ENCODE data around the gene ATP6V0E1.
"Not testable (repeated sequence)": the region's sequence is repeated elsewhere in the genome, so short reads cannot be mapped to it uniquely, and the experiment has no call there.

The ATP6V0E1 gene

DNA sequence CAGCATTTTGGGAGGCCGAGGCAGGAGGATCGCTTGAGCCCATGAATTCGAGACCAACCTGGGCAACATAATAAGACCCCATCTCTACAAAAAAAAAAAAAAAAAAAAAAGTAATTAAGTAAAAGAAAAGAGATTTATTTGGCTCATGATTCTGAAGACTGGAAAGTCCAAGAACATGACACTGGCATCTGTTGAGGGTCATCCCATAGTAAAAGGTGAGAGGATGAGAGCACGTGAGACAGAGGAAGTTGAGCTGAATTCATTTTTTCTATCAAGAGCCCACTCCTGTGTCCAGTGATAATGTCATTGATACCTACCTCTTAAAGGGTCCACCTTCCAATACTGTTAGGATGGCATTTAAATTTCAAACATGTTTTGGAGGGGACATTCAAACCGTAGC lies 92.4 kb downstream of the ATP6V0E1 start:
- no peak for DNase-seq (ENCODE audit: low read depth in 2 of 2)

DNA sequence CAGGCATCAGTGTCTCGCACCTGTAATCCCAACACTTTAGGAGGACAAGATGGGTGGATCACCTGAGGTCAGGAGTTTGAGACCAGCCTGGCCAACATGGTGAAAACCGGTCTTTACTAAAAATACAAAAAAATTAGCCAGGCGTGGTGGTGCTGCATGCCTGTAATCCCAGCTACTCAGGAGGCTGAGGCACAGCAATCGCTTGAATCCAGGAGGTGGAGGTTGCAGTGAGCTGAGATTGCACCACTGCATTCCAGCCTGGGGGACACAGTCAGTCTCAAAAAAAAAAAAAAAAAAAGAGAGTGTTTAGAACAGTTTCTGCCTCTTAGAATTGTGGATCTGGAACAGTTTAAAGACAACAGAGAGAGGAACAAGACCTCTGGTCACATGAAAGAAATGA lies 92.9 kb downstream of the ATP6V0E1 start:
- DNase-seq (ENCODE audit: low read depth in 2 of 2): not testable (repeated sequence)

DNA sequence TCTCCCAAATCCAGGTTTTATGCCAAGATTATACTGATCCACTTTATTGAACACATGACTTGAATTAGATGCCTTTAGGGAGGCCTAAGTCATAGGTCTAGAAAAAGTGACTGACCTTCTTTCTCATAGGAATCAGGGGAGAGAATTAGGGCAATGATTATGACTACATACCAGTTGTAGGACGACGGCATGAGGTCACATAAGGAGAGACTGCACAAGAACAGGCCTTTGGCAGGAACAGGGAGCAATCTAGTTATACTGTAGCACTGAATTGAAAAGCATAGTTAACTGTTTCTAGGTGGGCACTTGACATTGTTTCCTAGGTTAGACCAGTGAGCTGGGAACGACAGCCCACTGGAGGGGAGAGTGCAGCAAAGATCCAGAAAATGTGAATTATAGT lies 95.3 kb downstream of the ATP6V0E1 start:
- DNase-seq (ENCODE audit: low read depth in 2 of 2): no peak

Data from stimulated activated CD8-positive, alpha-beta memory T cell treated with anti-CD3 and anti-CD28 coated beads, Interleukin-2, amount 100 ng/mL, for 1 hour (primary cell).